Stimulated activated naive B cell treated with anti-CD40 and anti-IgM and Interleukin-4, amounts not matched to agents 10 μg/mL and 1 μg/mL and 100 μg/mL, for 72 hours (primary cell): ENCODE measurements around the gene MAP3K5.

ENCODE experiments used
- ATAC-seq, 2 donors: fragments of 150-1000 bp; cut with Tn5 transposase; replicated peaks; 2 replicates each; pipeline ENCODE4 v1.10.0; 2021; ENCODE audit warnings: moderate library complexity in 1 of 2
- DNase-seq: peaks from one replicate; pipeline ENCODE4 v3.0.0; 2021
- H3K27ac Mint-ChIP-seq: one replicate; pipeline ENCODE4 v1.8.0; 2022; ENCODE audit warnings: mild to moderate bottlenecking, mixed read lengths
- H3K27me3 Mint-ChIP-seq, 2 donors: one replicate each; pipeline ENCODE4 v1.8.0; 2022; ENCODE audit warnings: mixed read lengths in 2 of 2
- H3K36me3 Mint-ChIP-seq, 2 donors: one replicate each; pipeline ENCODE4 v1.8.0; 2022; ENCODE audit warnings: mixed read lengths in 2 of 2, mild to moderate bottlenecking in 1 of 2
- H3K4me1 Mint-ChIP-seq, 2 donors: one replicate each; pipeline ENCODE4 v1.8.0; 2022; ENCODE audit warnings: mixed read lengths in 2 of 2, mild to moderate bottlenecking in 1 of 2
- H3K4me3 Mint-ChIP-seq, 2 donors: one replicate each; pipeline ENCODE4 v1.8.0; 2022; ENCODE audit warnings: mild to moderate bottlenecking in 2 of 2, mixed read lengths in 2 of 2, moderate library complexity in 1 of 2
- H3K9me3 Mint-ChIP-seq, 2 donors: one replicate each; pipeline ENCODE4 v1.8.0; 2022; ENCODE audit warnings: mixed read lengths in 2 of 2, mild to moderate bottlenecking in 1 of 2

MAP3K5 gene

GRCh38 chr6:136772685-136773472 is 19.4 kb downstream of the MAP3K5 start:
- Mint-ChIP-seq H3K4me1 (peaks cover 32 to 58% of the 10 kb centered on the region in 2 donors), H3K9me3 (peaks cover 1 to 4% of the 10 kb centered on the region in 2 donors), H3K27me3 (no peaks in the 10 kb centered on the region), H3K27ac (peak overlapping the region; percentile 33), H3K4me3 (peak overlapping the region; percentile 10 to 28), H3K36me3 (peaks cover 5 to 17% of the 10 kb centered on the region in 2 donors)
- peak; percentile 80 to 88 for ATAC-seq
- DNase-seq, result no peak

GRCh38 chr6:136771306-136771705 is 21.0 kb downstream of the MAP3K5 start:
- peaks cover 5 to 14% of the 10 kb centered on the region in 2 donors for H3K36me3 Mint-ChIP-seq
- ATAC-seq (peak; percentile 33 to 41), DNase-seq (no peak)
- H3K4me3 Mint-ChIP-seq, result no peak overlapping the region
- H3K9me3 Mint-ChIP-seq, result peaks cover 1 to 4% of the 10 kb centered on the region in 2 donors
- no peak overlapping the region for H3K27ac Mint-ChIP-seq
- peaks cover 42 to 72% of the 10 kb centered on the region in 2 donors for H3K4me1 Mint-ChIP-seq
- H3K27me3 Mint-ChIP-seq, result no peaks in the 10 kb centered on the region

GRCh38 chr6:136769759-136770158 is 22.5 kb downstream of the MAP3K5 start:
- DNase-seq (no peak), ATAC-seq (no peak)
- Mint-ChIP-seq H3K4me1 (peaks cover 45 to 82% of the 10 kb centered on the region in 2 donors), H3K9me3 (peaks cover 1 to 4% of the 10 kb centered on the region in 2 donors), H3K4me3 (no peak overlapping the region), H3K36me3 (peaks cover 5 to 14% of the 10 kb centered on the region in 2 donors), H3K27ac (peak overlapping the region; percentile 79), H3K27me3 (no peaks in the 10 kb centered on the region)

GRCh38 chr6:136769124-136769523 is 23.2 kb downstream of the MAP3K5 start:
- H3K4me1 Mint-ChIP-seq, result peaks cover 46 to 82% of the 10 kb centered on the region in 2 donors
- H3K27ac Mint-ChIP-seq, result no peak overlapping the region
- DNase-seq (no peak), ATAC-seq (no peak)
- H3K36me3 Mint-ChIP-seq, result peaks cover 5 to 13% of the 10 kb centered on the region in 2 donors
- no peaks in the 10 kb centered on the region for H3K27me3 Mint-ChIP-seq
- H3K9me3 Mint-ChIP-seq, result peaks cover 1 to 3% of the 10 kb centered on the region in 2 donors
- H3K4me3 Mint-ChIP-seq, result no peak overlapping the region

- Mint-ChIP-seq H3K27me3 (no peaks in the 10 kb centered on the region), H3K27ac (no peak overlapping the region), H3K9me3 (peaks cover 0 to 1% of the 10 kb centered on the region in 2 donors), H3K36me3 (peaks cover 2 to 5% of the 10 kb centered on the region in 2 donors), H3K4me1 (peaks cover 48 to 82% of the 10 kb centered on the region in 2 donors), H3K4me3 (peak overlapping the region; percentile 8 to 63)
- ATAC-seq (no peak), DNase-seq (no peak)
These were observed 24.5 kb downstream of the MAP3K5 start for GRCh38 chr6:136767570-136768309.

GRCh38 chr6:136767103-136767502 is 25.2 kb downstream of the MAP3K5 start:
- Mint-ChIP-seq H3K4me3 (peak overlapping the region; percentile 23 to 63), H3K9me3 (peaks cover 0 to 1% of the 10 kb centered on the region in 2 donors), H3K27me3 (no peaks in the 10 kb centered on the region), H3K36me3 (peaks cover 2 to 5% of the 10 kb centered on the region in 2 donors), H3K27ac (no peak overlapping the region), H3K4me1 (peaks cover 47 to 82% of the 10 kb centered on the region in 2 donors)
- ATAC-seq (no peak), DNase-seq (no peak)

GRCh38 chr6:136766274-136766673 is 26.0 kb downstream of the MAP3K5 start:
- no peak for DNase-seq
- no peak for ATAC-seq
- Mint-ChIP-seq H3K27ac (no peak overlapping the region), H3K27me3 (no peaks in the 10 kb centered on the region), H3K36me3 (peaks cover 4 to 5% of the 10 kb centered on the region in 2 donors), H3K4me3 (no peak overlapping the region), H3K4me1 (peaks cover 55 to 83% of the 10 kb centered on the region in 2 donors), H3K9me3 (peaks cover 0 to 1% of the 10 kb centered on the region in 2 donors)

- no peaks in the 10 kb centered on the region for H3K27me3 Mint-ChIP-seq
- H3K27ac Mint-ChIP-seq, result no peak overlapping the region
- peak; percentile 46 to 51 for ATAC-seq
- H3K9me3 Mint-ChIP-seq, result peaks cover 0 to 1% of the 10 kb centered on the region in 2 donors
- DNase-seq, result no peak
- H3K4me3 Mint-ChIP-seq, result no peak overlapping the region
- peaks cover 56 to 85% of the 10 kb centered on the region in 2 donors for H3K4me1 Mint-ChIP-seq
- H3K36me3 Mint-ChIP-seq, result peaks cover 4 to 5% of the 10 kb centered on the region in 2 donors
These were observed 27.7 kb downstream of the MAP3K5 start for GRCh38 chr6:136764517-136764993.

GRCh38 chr6:136763716-136764516 is 28.4 kb downstream of the MAP3K5 start:
- ATAC-seq (peak; percentile 60 to 72), DNase-seq (no peak)
- Mint-ChIP-seq H3K36me3 (peaks cover 2% of the 10 kb centered on the region in 2 donors), H3K9me3 (no peaks in the 10 kb centered on the region), H3K4me3 (peak overlapping the region in 1 of 2 donors; percentile 6), H3K4me1 (peaks cover 52 to 79% of the 10 kb centered on the region in 2 donors), H3K27me3 (no peaks in the 10 kb centered on the region), H3K27ac (no peak overlapping the region)

- Mint-ChIP-seq H3K9me3 (no peaks in the 10 kb centered on the region), H3K4me3 (peak overlapping the region in 1 of 2 donors; percentile 11), H3K27ac (no peak overlapping the region), H3K27me3 (no peaks in the 10 kb centered on the region), H3K4me1 (peaks cover 50 to 73% of the 10 kb centered on the region in 2 donors), H3K36me3 (peaks cover 0 to 2% of the 10 kb centered on the region in 2 donors)
- DNase-seq (no peak), ATAC-seq (peak in 1 of 2 donors; percentile 30)
These were observed 29.0 kb downstream of the MAP3K5 start for GRCh38 chr6:136763255-136763654.

- H3K27me3 Mint-ChIP-seq, result no peaks in the 10 kb centered on the region
- peak in 1 of 2 donors; percentile 8 for ATAC-seq
- H3K4me3 Mint-ChIP-seq, result peak overlapping the region; percentile 45 to 60
- DNase-seq, result no peak
- H3K27ac Mint-ChIP-seq, result no peak overlapping the region
- peaks cover 0 to 2% of the 10 kb centered on the region in 2 donors for H3K36me3 Mint-ChIP-seq
- H3K9me3 Mint-ChIP-seq, result no peaks in the 10 kb centered on the region
- peaks cover 45 to 64% of the 10 kb centered on the region in 2 donors for H3K4me1 Mint-ChIP-seq
These were observed 30.0 kb downstream of the MAP3K5 start for GRCh38 chr6:136762022-136762975.

GRCh38 chr6:136761227-136761922 is 30.9 kb downstream of the MAP3K5 start:
- DNase-seq, result no peak
- peaks cover 40 to 63% of the 10 kb centered on the region in 2 donors for H3K4me1 Mint-ChIP-seq
- ATAC-seq, result peak; percentile 33 to 38
- H3K27ac Mint-ChIP-seq, result peak overlapping the region; percentile 69
- H3K27me3 Mint-ChIP-seq, result no peaks in the 10 kb centered on the region
- no peaks in the 10 kb centered on the region for H3K9me3 Mint-ChIP-seq
- peaks cover 2 to 5% of the 10 kb centered on the region in 2 donors for H3K36me3 Mint-ChIP-seq
- peak overlapping the region; percentile 45 to 60 for H3K4me3 Mint-ChIP-seq
